SK-N-SH (cell line): ENCODE results near the gene SPRR3. TPM values are rescaled to one million over a fixed set of nuclear protein-coding genes. Genes with fewer than 3 reads are reported as not detected.

ENCODE experiments used
- CTCF ChIA-PET: fragments of 300-600, 350-600 bp; formaldehyde crosslinking; extraction: SDS; loops from one replicate; lab custom pipeline; 2021; lab: Yijun Ruan, JAX
- POLR2A ChIA-PET: fragments of 350-600 bp; sonication (Branson Sonifier 250); formaldehyde crosslinking; extraction: SDS; loops from one replicate; lab custom pipeline; 2020; ENCODE audit warnings: antibody characterized with exemption, inconsistent platforms; lab: Yijun Ruan, JAX
- DNase-seq: peaks from one replicate; pipeline ENCODE4 v3.0.0; 2012
- H2AFZ ChIP-seq: fragments of 200-600 bp; sonication (generic); 2 replicates; pipeline ENCODE4 v1.8.1; 2016; ENCODE audit warnings: antibody characterized with exemption, mild to moderate bottlenecking, low read depth
- H3F3A ChIP-seq: fragments of 200-600 bp; sonication (generic); replicated peaks from 2 replicates; pipeline ENCODE3; 2016; ENCODE audit warnings: antibody characterized with exemption, mild to moderate bottlenecking; ENCODE audit not compliant: insufficient read depth
- H3K27ac ChIP-seq, 2 experiments: fragments of 200-500 bp in 1 of 2; fragments of 200-600 bp in 1 of 2; sonication (Bioruptor generic) in 1 of 2; sonication (generic), shearing (Covaris generic) in 1 of 2; 2 replicates each; pipeline versions ENCODE4 v1.5.1 to v1.6.1; 2014 to 2016; ENCODE audit warnings: low read depth in 2 of 2, inconsistent platforms in 1 of 2, low read length in 1 of 2, mild to moderate bottlenecking in 1 of 2, mixed read lengths in 1 of 2
- H3K27me3 ChIP-seq: fragments of 200-600 bp; sonication (generic), shearing (Covaris generic); 2 replicates; pipeline ENCODE4 v1.6.1; 2016; ENCODE audit warnings: mixed run types; ENCODE audit not compliant: insufficient read depth
- H3K36me3 ChIP-seq, 2 experiments: fragments of 200-500 bp in 1 of 2; fragments of 200-600 bp in 1 of 2; sonication (Bioruptor generic) in 1 of 2; sonication (generic) in 1 of 2; replicated peaks in 1 of 2; 2 replicates each; pipeline versions ENCODE3 to v1.5.1; 2014 to 2016; ENCODE audit warnings: low read length in 1 of 2, mild to moderate bottlenecking in 1 of 2; ENCODE audit not compliant: insufficient read depth in 2 of 2, control insufficient read depth in 1 of 2
- H3K4me1 ChIP-seq, 2 experiments: fragments of 200-500 bp in 1 of 2; fragments of 200-600 bp in 1 of 2; sonication (Bioruptor generic) in 1 of 2; sonication (generic), shearing (Covaris generic) in 1 of 2; 2 replicates each; pipeline versions ENCODE4 v1.5.1 to v1.6.1; 2014 to 2016; ENCODE audit warnings: low read depth in 1 of 2, low read length in 1 of 2, mixed run types in 1 of 2; ENCODE audit not compliant: insufficient read depth in 2 of 2, control insufficient read depth in 1 of 2
- H3K4me2 ChIP-seq: fragments of 200-600 bp; sonication (generic), shearing (Covaris generic); 2 replicates; pipeline ENCODE4 v1.6.1; 2017; ENCODE audit warnings: mixed run types
- H3K4me3 ChIP-seq, 2 experiments: fragments of 200-500 bp in 1 of 2; fragments of 200-600 bp in 1 of 2; sonication (Bioruptor generic) in 1 of 2; sonication (generic), shearing (Covaris generic) in 1 of 2; 2 replicates each; pipeline versions ENCODE4 v1.5.1 to v1.8.1; 2014 to 2016; ENCODE audit warnings: low read depth in 2 of 2, inconsistent platforms in 1 of 2, low read length in 1 of 2, mild to moderate bottlenecking in 1 of 2, mixed read lengths in 1 of 2, moderate library complexity in 1 of 2
- H3K79me2 ChIP-seq: fragments of 200-600 bp; sonication (generic); 2 replicates; pipeline ENCODE4 v1.8.1; 2017; ENCODE audit warnings: mild to moderate bottlenecking; ENCODE audit not compliant: insufficient read depth
- H3K9ac ChIP-seq: fragments of 200-600 bp; sonication (generic); 2 replicates; pipeline ENCODE4 v1.6.1; 2017; ENCODE audit warnings: mixed run types
- H3K9me2 ChIP-seq: fragments of 200-600 bp; sonication (generic); 2 replicates; pipeline ENCODE4 v1.6.1; 2017; ENCODE audit warnings: mixed run types
- H3K9me3 ChIP-seq: fragments of 200-600 bp; sonication (generic); 2 replicates; pipeline ENCODE4 v1.6.1; 2017; ENCODE audit warnings: mixed run types, mild to moderate bottlenecking, moderate library complexity
- H4K20me1 ChIP-seq: fragments of 200-600 bp; sonication (generic); 2 replicates; pipeline ENCODE4 v1.6.1; 2017; ENCODE audit warnings: mild to moderate bottlenecking, mixed run types; ENCODE audit not compliant: insufficient read depth
- FOXJ3 ChIP-seq: sonication (generic); formaldehyde crosslinking; IDR thresholded peaks from 2 replicates; pipeline ENCODE4 v1.5.1; 2020; ENCODE audit warnings: mild to moderate bottlenecking, missing genetic modification reagents
- MAX ChIP-seq: IDR thresholded peaks from 2 replicates; pipeline ENCODE4 v1.4.0; 2012; ENCODE audit warnings: low read depth
- NFIC ChIP-seq: IDR thresholded peaks from 2 replicates; pipeline ENCODE4 v1.4.0; 2012; ENCODE audit warnings: borderline replicate concordance
- POLR2AphosphoS5 ChIP-seq: IDR thresholded peaks from 2 replicates; pipeline ENCODE4 v1.6.1; 2012; ENCODE audit warnings: low read depth, low read length
- RAD21 ChIP-seq: IDR thresholded peaks from 2 replicates; pipeline ENCODE4 v1.6.1; 2012; ENCODE audit warnings: mild to moderate bottlenecking, low read length
- RCOR1 ChIP-seq: fragments of 150-350 bp; IDR thresholded peaks from 2 replicates; pipeline ENCODE4 v1.6.1; 2017; ENCODE audit warnings: antibody characterized with exemption, low read length
- RFX5 ChIP-seq: IDR thresholded peaks from 2 replicates; pipeline ENCODE4 v1.6.1; 2012; ENCODE audit warnings: mild to moderate bottlenecking, improper control_type of control experiment, low read length
- RXRA ChIP-seq: IDR thresholded peaks from 2 replicates; pipeline ENCODE4 v1.4.0; 2012; ENCODE audit warnings: low read depth, mild to moderate bottlenecking, borderline replicate concordance
- USF2 ChIP-seq: fragments of 150-350 bp; IDR thresholded peaks from 2 replicates; pipeline ENCODE4 v1.6.1; 2017; ENCODE audit warnings: antibody characterized with exemption, low read length, low read depth, borderline replicate concordance
- YY1 ChIP-seq: IDR thresholded peaks from 2 replicates; pipeline ENCODE4 v1.4.0; 2012; ENCODE audit warnings: low read depth, mild to moderate bottlenecking
- ZBTB33 ChIP-seq: IDR thresholded peaks from 2 replicates; pipeline ENCODE4 v1.4.0; 2012; ENCODE audit warnings: low read depth, borderline replicate concordance
- WGBS: methylation state at CpG from one replicate; pipeline ENCODE4 v1.1.6; 2017; ENCODE audit warnings: low lambda C conversion rate; 5-methylcytosine and 5-hydroxymethylcytosine counted together
- polyA plus RNA-seq, 3 experiments: library from polyadenylated mRNA; depleted of rRNA; stranded (reverse); fragments of >200 nt; gene quantifications; 2 replicates each; pipeline ENCODE4 v1.2.3, GENCODE V29; 2012

SPRR3 gene
- polyA plus RNA-seq, 1 of the 3 experiments (the other 2 are of a cell fraction), result not detected

- no peak for TF ChIP-seq FOXJ3
- TF ChIP-seq RFX5, result no peak
- no peak for TF ChIP-seq MAX
- TF ChIP-seq ZBTB33, result no peak
- no peak for TF ChIP-seq RXRA
Observed at GRCh38 chr1:152957561-152957960, 44.0 kb upstream of the SPRR3 start (continued).

GRCh38 chr1:152959273-152959672 lies 42.3 kb upstream of the SPRR3 start:
- Histone ChIP-seq H3K27me3 (peaks cover 10% of the 10 kb centered on the region; the same call in 1 of the 2 replicates), H3K4me1 (no peaks in the 10 kb centered on the region), H3K79me2 (no peaks in the 10 kb centered on the region), H3K36me3 (no peaks in the 10 kb centered on the region), H4K20me1 (no peaks in the 10 kb centered on the region), H3K4me2 (no peak overlapping the region)
- CTCF ChIA-PET, result no interaction called here
- TF ChIP-seq USF2, result no peak
- TF ChIP-seq, all 33 proteins: peak for 0
- WGBS, result 9% methylated on average over 3 of the region's 3 CpGs
- Histone ChIP-seq H2AFZ (no peak overlapping the region), H3K9me3 (no peaks in the 10 kb centered on the region), H3F3A (no peaks in the 10 kb centered on the region), H3K9ac (no peak overlapping the region), H3K4me3 (no peak overlapping the region), H3K9me2 (no peaks in the 10 kb centered on the region), H3K27ac (no peak overlapping the region)
- no peak for DNase-seq
- POLR2A ChIA-PET, result no interaction called here

- Histone ChIP-seq H3K9ac (no peak overlapping the region), H3K9me2 (no peaks in the 10 kb centered on the region), H3K27me3 (peaks cover 10% of the 10 kb centered on the region; the same call in 1 of the 2 replicates)
- 3% methylated on average over 10 of the region's 10 CpGs for WGBS
- no peak for TF ChIP-seq ZBTB33
- TF ChIP-seq RCOR1, result no peak
- TF ChIP-seq MAX, result no peak
- no peak for TF ChIP-seq USF2
- no peak for TF ChIP-seq YY1
- TF ChIP-seq NFIC, result no peak
- no peak for TF ChIP-seq POLR2AphosphoS5
- no peak for TF ChIP-seq RAD21
- TF ChIP-seq, all 33 proteins: peak for 0
- Histone ChIP-seq H3K4me2 (no peak overlapping the region), H3K79me2 (no peaks in the 10 kb centered on the region), H2AFZ (no peak overlapping the region), H3K27ac (no peak overlapping the region), H3F3A (no peaks in the 10 kb centered on the region), H3K9me3 (no peaks in the 10 kb centered on the region), H3K36me3 (no peaks in the 10 kb centered on the region), H4K20me1 (no peaks in the 10 kb centered on the region), H3K4me3 (no peak overlapping the region), H3K4me1 (no peaks in the 10 kb centered on the region)
- POLR2A ChIA-PET, result no interaction called here
- CTCF ChIA-PET, result no interaction called here
- DNase-seq, result no peak
Observed at GRCh38 chr1:152959801-152960451, 41.6 kb upstream of the SPRR3 start.
